ENCODE measurements around the gene SCFD1. TPM values are rescaled to one million over a fixed set of nuclear protein-coding genes. Genes with fewer than 3 reads are reported as not detected.

The SCFD1 gene
- total RNA-seq, 1 donor from 2014 or later, result 41.0 TPM

- intact Hi-C loops (cut with DNase I), result no loop called here
- H3K27me3 ChIP-seq, result no peaks in the 10 kb centered on the region
- H3K4me1 ChIP-seq, result no peaks in the 10 kb centered on the region
- TF ChIP-seq CTCF (IDR thresholded peaks at IDR 0.05), result no peak
- no peak overlapping the region for H3K4me3 ChIP-seq
- peaks cover 6 to 9% of the 10 kb centered on the region in 2 donors for H3K36me3 ChIP-seq
- no peak for DNase-seq (ENCODE audit: low spot score in 2 of 2)
- H3K27ac ChIP-seq, result no peak overlapping the region
- no peaks in the 10 kb centered on the region for H3K9me3 ChIP-seq
Observed at GRCh38 chr14:30587141-30587540, 35.0 kb upstream of the SCFD1 start.

- H3K27me3 ChIP-seq, result no peaks in the 10 kb centered on the region
- intact Hi-C loops (cut with DNase I), result no loop called here
- peaks cover 6 to 9% of the 10 kb centered on the region in 2 donors for H3K36me3 ChIP-seq
- TF ChIP-seq CTCF (IDR thresholded peaks at IDR 0.05), result no peak
- no peak for DNase-seq (ENCODE audit: low spot score in 2 of 2)
- no peaks in the 10 kb centered on the region for H3K9me3 ChIP-seq
- no peaks in the 10 kb centered on the region for H3K4me1 ChIP-seq
- H3K4me3 ChIP-seq, result no peak overlapping the region
- no peak overlapping the region for H3K27ac ChIP-seq
Observed at GRCh38 chr14:30588873-30589272, 33.2 kb upstream of the SCFD1 start.

GRCh38 chr14:30596935-30597334 lies 25.2 kb upstream of the SCFD1 start:
- intact Hi-C loops (cut with DNase I), result no loop called here
- Histone ChIP-seq H3K9me3 (no peaks in the 10 kb centered on the region), H3K4me1 (no peaks in the 10 kb centered on the region), H3K4me3 (no peak overlapping the region), H3K27me3 (no peaks in the 10 kb centered on the region), H3K27ac (no peak overlapping the region), H3K36me3 (peaks cover 17 to 32% of the 10 kb centered on the region in 2 donors)
- TF ChIP-seq CTCF (IDR thresholded peaks at IDR 0.05), result no peak
- DNase-seq (ENCODE audit: low spot score in 2 of 2), result no peak

- no peak overlapping the region for H3K4me3 ChIP-seq
- H3K9me3 ChIP-seq, result no peaks in the 10 kb centered on the region
- intact Hi-C loops (cut with DNase I), result no loop called here
- no peak overlapping the region for H3K27ac ChIP-seq
- H3K4me1 ChIP-seq, result no peaks in the 10 kb centered on the region
- no peak for DNase-seq (ENCODE audit: low spot score in 2 of 2)
- H3K27me3 ChIP-seq, result no peaks in the 10 kb centered on the region
- peaks cover 18 to 34% of the 10 kb centered on the region in 2 donors for H3K36me3 ChIP-seq
- no peak for TF ChIP-seq CTCF (IDR thresholded peaks at IDR 0.05)
Observed at GRCh38 chr14:30597504-30597903, 24.6 kb upstream of the SCFD1 start.

GRCh38 chr14:30600922-30601918 lies 20.9 kb upstream of the SCFD1 start:
- Histone ChIP-seq H3K27me3 (no peaks in the 10 kb centered on the region), H3K4me3 (no peak overlapping the region), H3K9me3 (no peaks in the 10 kb centered on the region), H3K4me1 (no peaks in the 10 kb centered on the region), H3K36me3 (peaks cover 36 to 60% of the 10 kb centered on the region in 2 donors), H3K27ac (no peak overlapping the region)
- no peak for TF ChIP-seq CTCF (IDR thresholded peaks at IDR 0.05)
- intact Hi-C loops (cut with DNase I), result no loop called here
- no peak for DNase-seq (ENCODE audit: low spot score in 2 of 2)

Measured in ascending aorta (tissue), 2 donors.